Measurements from ENCODE around the gene OLFM1.
"Not testable (repeated sequence)": the region's sequence is repeated elsewhere in the genome, so short reads cannot be mapped to it uniquely, and the experiment has no call there.

Gene OLFM1

GRCh38 chr9:135060461-135061116 lies 26.9 kb upstream of the OLFM1 start:
- FAIRE-seq, result no peak

DNA sequence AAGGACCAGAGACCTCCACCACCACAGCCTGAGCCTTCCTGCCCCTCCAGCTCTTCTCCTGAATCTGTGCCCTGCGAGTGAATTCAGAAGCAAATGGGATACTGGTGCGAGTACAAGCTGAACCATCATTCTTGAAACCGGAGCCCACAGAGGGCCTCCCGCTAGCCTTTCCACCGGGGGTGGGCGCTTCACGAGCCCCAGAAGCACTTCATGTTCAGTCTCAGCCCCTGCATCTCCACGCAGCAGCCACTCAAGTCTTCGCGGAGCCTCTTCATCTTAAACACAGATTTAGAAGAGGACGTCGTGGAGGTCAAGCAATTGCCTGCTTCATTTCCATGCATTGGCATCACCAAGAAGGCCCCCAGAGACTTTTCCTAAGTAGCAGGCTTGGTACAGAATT lies 26.0 kb upstream of the OLFM1 start:
- FAIRE-seq, result no peak

DNA sequence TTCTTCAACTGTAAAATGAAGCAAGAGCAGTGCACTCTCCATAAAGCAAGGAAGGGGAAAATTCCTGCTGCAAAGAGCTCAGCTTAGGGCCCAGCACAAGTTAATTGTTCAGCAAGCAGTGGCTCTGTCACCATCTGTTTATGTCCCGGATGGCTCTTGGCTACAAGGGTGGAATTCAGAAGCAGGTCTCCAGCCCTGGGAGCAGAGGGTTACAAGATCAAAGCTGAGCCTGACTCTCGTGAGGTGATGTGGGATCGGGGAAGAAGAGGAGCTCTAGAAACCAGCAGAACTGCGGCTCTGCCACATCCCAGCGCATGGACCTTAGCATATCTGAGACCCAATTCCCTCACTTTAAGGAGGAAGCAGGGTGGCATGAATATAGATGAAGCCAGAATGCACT lies 25.2 kb upstream of the OLFM1 start:
- FAIRE-seq, result no peak

- FAIRE-seq, result not testable (repeated sequence)
Observed at GRCh38 chr9:135063466-135063865, 24.0 kb upstream of the OLFM1 start.

DNA sequence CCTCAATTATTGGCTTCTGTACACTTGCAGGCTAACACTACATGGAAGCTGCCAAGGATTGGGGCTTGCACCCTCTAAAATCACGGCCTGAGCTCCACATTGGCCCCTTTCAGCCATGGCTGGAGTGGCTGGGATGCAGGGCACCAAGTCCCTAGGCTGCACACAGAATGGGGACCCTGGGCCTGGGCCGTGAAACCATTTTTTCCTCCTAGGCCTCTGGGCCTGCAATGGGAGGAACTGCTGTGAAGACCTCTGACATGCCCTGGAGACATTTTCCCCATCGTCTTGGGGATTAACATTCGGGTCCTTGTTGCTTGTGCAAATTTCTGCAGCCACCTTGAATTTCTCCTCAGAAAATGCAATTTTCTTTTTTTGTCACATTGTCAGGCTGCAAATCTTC lies 23.6 kb upstream of the OLFM1 start:
- not testable (repeated sequence) for FAIRE-seq

GRCh38 chr9:135065151-135065550 lies 22.3 kb upstream of the OLFM1 start:
- FAIRE-seq, result no peak

- no peak for FAIRE-seq
Observed at GRCh38 chr9:135065804-135066203, 21.7 kb upstream of the OLFM1 start.

DNA sequence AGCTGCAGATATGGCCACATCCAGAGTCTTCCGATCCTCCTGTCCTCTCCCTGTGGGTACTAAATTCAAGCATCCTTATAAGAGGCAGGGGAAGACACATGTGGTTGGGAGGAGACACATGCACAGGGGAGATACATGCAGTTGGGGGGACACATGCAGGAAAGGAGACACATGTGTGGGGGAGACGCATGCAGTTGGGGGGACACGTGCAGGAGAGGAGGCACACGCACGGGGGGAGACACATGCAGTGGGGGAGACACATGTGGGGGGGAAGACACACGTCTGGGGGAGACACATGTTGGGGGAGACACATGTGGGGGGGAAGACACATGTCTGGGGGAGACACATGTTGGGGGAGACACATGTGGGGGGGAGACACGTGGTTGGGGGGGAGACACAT lies 21.2 kb upstream of the OLFM1 start:
- no peak for FAIRE-seq

DNA sequence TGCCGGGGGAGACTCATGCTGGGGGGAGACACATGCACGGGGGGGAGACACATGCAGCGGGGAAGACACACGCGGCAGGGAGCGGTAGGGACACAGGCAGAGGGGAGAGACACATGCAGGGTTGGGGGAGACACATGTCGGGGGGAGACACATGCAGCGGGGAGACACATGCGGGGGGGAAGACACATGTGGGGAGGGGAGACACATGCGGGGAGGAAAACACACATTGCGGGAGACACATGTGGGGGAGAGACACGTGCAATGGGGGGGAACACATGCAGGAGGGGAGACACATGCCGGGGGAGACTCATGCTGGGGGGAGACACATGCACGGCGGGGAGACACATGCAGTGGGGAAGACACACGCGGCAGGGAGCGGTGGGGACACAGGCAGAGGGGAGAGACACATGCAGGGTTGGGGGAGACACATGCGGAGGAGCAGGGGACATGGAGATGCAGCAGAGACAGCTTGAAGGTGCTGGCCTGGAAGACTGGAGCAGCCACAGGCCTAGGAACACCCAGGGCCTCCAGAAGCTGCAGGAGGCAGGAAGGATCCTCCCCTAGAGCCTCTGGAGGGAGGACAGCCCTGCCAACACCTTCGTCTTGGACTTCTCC lies 20.3 kb upstream of the OLFM1 start:
- FAIRE-seq, result no peak

- FAIRE-seq, result no peak
Observed at GRCh38 chr9:135068776-135069415, 18.6 kb upstream of the OLFM1 start.

DNA sequence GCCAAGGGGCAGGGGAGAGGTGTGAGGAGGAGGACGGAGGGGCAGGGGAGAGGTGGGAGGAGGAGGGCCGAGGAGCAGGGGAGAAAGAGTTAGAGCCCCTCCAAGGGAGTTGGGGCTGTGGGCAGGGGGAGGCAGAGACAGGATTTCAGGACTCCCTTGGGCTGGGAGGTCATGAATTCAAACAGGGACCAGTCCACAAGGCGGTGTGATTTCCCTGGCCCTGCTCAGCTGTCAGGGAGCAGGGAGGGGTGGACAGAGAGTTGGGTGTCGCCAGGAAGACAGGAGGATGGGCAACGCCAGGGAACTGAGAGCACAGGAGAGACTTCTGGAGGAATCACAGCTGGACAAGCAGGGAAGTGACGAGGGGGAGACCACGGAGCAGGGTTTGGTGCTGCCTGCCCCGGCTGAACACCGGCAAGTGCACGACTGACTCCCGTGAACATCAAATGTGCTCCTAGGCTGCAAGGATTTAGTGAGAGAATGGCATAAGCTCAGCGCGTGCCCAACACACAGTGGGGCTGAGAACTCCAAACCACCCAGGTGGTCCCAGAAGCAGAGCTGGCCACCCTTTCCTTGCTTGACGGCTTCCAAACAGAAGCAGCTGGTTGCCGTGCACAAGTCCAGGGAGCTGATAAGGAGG lies 17.8 kb upstream of the OLFM1 start:
- FAIRE-seq, result no peak

DNA sequence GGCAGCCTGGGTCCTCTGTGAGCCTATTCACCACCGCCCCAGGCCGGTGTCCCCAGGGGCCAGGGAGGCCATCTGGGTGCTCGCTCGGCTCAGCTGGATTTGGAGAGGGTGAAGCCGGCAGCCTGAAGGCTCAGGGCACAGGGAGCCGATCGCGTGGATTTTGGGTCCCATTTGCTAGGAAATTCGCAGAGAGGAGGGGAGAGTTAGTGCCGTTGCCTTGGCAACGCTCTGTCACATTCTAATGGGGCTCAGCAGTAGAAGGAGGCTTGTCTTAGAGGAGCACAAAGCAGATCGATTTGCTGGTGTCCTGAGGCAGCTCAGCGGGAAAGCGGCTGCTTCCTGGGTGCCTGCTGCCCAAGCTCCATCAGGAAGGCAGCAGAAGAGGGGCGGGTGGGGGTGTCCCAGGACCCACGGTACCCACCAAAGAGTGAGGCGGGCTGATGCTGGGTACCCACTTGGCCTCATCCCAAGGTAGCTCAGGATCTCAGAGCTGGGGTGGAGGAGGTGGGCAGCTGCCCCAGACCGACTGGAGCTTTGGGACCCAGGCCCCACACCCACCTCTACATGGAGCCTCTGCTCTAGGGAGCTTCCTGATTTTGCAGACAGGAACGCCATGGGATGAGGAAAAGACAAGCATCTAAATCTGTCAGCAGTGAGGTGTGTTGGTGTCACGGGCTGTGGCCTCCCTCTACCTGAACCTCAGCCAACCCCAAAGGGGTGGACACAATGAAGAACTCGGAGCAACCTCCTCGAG lies 17.1 kb upstream of the OLFM1 start:
- FAIRE-seq, result no peak

- no peak for FAIRE-seq
Observed at GRCh38 chr9:135070964-135071735, 16.3 kb upstream of the OLFM1 start.

GRCh38 chr9:135073081-135073740 lies 14.3 kb upstream of the OLFM1 start:
- no peak for FAIRE-seq

DNA sequence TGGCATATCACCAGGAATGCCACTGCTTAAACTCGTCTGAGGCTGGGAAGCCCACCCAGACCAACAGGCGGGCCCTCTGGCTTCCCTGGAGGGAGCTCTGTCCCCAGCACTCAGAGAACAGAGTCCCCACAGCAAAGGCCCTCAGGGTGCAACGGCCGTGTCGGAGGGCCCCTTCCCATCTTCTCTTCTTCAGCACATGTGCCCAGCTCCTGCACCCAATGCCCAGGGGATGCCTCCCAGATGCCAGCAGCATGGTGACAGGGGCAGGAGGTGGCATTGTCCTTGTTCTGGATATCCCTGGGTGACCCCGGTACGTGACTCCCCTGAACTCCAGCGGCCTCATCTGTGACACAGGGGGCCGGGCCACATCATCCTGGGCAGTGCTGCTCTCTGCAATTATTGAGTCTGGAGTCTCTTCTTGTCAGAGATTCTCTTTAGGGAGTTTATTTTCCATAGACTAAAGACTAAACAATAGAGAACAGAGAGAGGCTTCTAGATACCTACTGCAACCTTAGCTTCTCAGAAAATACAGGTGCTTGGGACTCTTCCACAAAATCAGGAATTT lies 13.6 kb upstream of the OLFM1 start:
- no peak for FAIRE-seq

DNA sequence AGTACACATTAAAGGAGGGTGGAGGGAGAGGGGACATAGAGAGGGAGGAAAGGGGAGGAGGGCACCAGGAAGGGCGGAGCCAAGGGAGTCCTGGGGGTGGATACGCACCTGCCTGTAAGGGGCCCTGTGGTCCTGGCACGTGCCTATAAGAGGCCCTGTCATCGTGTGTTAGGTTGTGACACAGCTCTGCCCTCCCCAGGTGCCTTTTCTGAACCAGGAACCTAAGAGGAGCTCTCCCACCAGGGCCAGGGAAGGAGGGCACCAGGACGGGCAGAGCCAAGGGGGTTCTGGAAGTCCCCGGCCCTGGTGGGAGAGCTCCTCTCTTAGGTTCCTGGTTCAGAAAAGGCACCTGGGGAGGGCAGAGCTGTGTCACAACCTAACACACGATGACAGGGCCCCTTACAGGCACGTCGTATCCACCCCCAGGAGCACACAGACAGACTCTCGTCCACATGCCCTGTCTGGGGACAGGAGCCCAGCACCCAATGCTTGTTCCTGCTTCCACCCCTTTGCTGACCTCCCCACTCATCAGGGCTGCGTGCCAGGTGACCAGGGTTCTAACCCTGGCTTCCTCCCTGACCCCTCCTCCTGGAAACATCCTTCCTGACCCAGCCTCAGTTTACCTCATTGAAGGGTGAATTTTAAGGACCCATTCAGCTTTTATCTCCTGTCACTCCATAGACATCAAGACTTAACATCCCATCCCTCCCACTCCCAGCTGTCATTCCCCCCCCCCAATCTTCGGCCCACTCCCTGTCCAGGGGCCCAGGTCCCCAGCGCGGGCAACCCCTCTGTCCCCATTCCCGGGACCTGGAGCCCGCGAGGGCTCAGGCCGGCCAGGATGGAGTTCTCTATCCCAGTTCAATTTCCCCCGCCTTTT lies 12.9 kb upstream of the OLFM1 start:
- FAIRE-seq, result no peak

DNA sequence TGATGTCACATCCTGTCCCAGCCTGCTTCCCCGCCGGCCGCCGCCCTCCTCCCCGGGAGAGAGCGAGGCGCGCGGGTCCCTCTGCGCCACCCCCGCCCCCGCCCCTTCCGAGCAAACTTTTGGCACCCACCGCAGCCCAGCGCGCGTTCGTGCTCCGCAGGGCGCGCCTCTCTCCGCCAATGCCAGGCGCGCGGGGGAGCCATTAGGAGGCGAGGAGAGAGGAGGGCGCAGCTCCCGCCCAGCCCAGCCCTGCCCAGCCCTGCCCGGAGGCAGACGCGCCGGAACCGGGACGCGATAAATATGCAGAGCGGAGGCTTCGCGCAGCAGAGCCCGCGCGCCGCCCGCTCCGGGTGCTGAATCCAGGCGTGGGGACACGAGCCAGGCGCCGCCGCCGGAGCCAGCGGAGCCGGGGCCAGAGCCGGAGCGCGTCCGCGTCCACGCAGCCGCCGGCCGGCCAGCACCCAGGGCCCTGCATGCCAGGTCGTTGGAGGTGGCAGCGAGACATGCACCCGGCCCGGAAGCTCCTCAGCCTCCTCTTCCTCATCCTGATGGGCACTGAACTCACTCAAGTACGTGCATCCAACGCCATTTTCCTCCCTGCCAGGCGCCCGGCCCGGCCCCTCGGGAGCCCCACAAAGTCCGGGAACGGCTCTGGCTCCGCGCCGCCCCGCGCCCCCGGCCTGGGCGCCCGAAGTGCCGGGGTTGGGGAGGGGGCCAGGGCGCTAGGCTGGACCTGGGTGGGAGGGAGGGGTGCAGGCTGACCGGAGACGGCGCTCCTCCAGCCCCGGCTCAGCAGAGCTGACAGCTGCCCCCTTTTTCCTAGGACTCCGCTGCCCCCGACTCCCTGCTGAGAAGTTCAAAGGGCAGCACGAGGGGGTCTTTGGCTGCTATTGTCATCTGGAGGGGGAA lies 12.0 kb upstream of the OLFM1 start:
- no peak for FAIRE-seq

DNA sequence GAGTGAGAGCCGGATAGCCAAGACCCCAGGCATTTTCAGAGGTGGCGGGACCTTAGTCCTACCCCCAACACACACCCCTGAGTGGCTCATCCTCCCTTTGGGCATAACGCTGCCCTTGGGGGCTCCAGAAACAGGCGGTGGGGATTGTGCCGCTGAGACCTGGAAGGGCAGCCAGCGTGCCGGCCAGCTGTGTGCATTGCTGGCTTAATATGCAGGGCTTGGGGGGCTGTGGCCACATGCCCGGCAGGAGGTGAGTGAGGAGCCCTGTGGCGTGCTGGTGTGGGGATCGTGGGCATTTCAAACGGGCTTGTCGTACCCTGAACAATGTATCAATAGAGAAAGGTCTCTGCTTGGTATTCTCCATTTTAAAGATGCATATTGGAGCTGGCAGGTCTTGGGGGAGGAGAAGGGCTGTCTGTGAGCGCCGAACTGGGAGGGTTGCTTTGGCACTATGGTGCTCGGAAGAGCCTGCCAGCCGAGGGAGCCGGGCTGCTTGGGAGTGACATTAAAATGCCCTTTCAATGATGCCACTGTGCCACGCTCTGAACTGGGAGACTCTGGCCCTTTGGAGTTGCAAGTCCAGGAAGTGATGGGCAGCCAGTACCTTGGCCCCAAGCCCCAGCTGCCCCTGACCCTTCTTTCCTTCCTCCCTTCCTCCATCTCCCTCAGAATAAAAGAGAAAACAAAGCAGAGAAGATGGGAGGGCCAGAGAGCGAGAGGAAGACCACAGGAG lies 11.2 kb upstream of the OLFM1 start:
- no peak for FAIRE-seq

All from TTC549 (cell line).